GM10248 (cell line): ENCODE measurements around the gene SLC1A4.
A peak's percentile ranks its signal among the peaks of the same experiment; 100 is the strongest.

ENCODE experiments used
- CTCF ChIA-PET: fragments of 300-600 bp; sonication (Branson Sonifier 250); formaldehyde crosslinking; extraction: SDS; loops from one replicate; lab custom pipeline; 2021; ENCODE audit warnings: antibody characterized with exemption; lab: Yijun Ruan, JAX
- POLR2A ChIA-PET: fragments of 350-650 bp; sonication (Branson Sonifier 250); formaldehyde crosslinking; extraction: SDS; loops from one replicate; lab custom pipeline; 2020; ENCODE audit warnings: antibody characterized with exemption; lab: Yijun Ruan, JAX
- DNase-seq: peaks from one replicate; pipeline ENCODE4 v3.0.0; 2012; ENCODE audit errors: extremely low spot score
- TF ChIP-seq, protein P1 (sequence below): IDR thresholded peaks from 2 replicates; pipeline ENCODE4 v1.5.1; 2012; ENCODE audit warnings: mild to moderate bottlenecking, low read depth; ENCODE audit errors: extremely low read depth, missing control alignments, control extremely low read depth

Gene SLC1A4

DNA sequence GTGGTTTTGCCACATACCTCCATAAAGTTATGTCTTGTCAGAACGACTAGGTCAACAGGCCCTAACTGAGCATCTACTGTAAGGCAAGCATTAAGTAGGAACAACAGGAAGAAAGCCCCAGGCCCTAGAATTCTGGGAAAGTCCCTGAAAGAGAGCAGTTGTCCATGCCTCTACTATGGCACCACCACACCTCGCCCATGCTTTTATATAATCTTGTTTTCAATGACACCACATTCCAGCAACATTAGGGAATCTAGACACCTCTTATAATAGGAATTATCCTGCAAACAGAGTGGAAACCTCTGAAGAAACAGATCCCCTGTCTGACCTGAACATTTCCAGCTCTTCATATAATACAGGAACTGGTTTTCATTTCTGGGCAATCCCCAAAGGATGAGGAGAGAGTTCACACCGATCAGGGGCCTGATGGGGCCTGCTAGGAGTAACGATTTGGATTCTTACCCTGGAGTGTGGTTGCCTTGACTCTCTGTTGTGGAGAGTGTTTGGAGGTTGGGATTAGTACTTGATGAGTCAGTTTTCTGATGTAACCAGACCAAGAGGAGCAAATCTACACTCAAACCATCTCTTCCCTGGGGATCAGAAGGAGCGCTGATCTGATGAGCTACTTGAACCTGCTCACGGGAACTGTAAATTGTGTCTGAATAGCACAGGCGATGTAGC, 35.1 kb downstream of the SLC1A4 start:
- DNase-seq: no peak
- TF ChIP-seq, protein P1, sequence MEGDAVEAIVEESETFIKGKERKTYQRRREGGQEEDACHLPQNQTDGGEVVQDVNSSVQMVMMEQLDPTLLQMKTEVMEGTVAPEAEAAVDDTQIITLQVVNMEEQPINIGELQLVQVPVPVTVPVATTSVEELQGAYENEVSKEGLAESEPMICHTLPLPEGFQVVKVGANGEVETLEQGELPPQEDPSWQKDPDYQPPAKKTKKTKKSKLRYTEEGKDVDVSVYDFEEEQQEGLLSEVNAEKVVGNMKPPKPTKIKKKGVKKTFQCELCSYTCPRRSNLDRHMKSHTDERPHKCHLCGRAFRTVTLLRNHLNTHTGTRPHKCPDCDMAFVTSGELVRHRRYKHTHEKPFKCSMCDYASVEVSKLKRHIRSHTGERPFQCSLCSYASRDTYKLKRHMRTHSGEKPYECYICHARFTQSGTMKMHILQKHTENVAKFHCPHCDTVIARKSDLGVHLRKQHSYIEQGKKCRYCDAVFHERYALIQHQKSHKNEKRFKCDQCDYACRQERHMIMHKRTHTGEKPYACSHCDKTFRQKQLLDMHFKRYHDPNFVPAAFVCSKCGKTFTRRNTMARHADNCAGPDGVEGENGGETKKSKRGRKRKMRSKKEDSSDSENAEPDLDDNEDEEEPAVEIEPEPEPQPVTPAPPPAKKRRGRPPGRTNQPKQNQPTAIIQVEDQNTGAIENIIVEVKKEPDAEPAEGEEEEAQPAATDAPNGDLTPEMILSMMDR: no peak
- CTCF ChIA-PET: interaction anchor here (0.9 to 2.2 kb wide), 8 partner anchors 7 to 108 kb away, joined by 3 to 11 read pairs (median 4); no protein-coding TSS in a partner anchor
- POLR2A ChIA-PET: interaction anchor here (0.7 kb wide), 1 partner anchor 32 kb away, joined by 3 read pairs; the partner anchor contains the start of gene CEP68

DNA sequence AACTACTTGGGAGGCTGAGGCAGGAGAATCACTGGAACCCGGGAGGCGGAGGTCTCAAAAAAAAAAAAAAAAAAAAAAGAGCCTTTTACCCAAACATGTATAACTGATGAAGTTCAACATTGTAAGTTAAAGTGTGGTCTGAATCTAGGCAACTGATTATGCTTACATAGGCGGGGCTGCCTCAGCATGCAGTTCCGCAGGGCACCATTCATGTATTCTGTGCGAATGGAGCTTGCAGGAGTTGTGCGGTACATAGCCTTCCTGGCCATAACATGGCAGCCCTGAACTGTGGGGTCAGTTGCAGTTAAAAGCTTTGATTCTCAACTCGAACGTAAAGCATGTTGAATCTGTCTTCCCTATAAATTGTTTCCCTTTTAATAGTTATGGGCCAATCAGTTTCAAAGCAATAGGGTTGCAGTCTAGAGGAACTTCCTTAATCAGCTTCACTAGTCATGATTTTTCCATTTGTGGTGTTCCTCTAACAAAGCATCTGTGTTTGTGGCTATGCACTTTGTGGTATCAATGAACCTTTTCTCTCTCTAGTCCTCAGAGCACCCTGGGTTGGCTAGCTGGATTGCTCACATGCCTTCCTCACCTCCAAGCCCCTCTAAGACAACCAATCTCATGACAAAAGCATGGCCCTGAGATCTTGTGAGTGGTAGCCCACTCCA, 36.4 kb downstream of the SLC1A4 start:
- CTCF ChIA-PET: interaction anchor here (1.2 to 2.9 kb wide), 9 partner anchors 9 to 109 kb away, joined by 3 to 11 read pairs (median 5); partner anchors contain the start of gene CEP68
- no peak for DNase-seq
- TF ChIP-seq, protein P1: no peak
- POLR2A ChIA-PET: no interaction called here

DNA sequence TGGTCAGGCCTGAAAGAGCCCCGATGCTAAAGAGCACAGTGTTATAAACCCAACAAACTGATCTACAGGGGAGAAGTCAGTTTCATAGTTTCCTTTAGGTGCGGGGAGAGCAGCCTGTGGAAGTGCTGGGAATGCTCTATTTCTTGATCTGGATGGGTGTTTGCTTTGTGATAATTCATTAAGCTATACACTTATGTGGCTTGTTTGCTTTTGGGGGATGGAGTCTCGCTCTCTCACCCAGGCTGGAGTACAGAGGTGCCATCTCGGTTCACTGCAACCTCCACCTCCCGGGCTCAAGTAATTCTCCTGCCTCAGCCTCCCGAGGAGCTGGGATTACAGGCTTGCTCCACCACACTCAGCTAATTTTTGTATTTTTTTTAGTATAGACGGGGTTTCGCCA, 37.0 kb downstream of the SLC1A4 start:
- ChIA-PET POLR2A (no interaction called here), CTCF (interaction anchor here (1.2 to 2.9 kb wide), 8 partner anchors 9 to 109 kb away, joined by 3 to 11 read pairs (median 5); partner anchors contain the start of gene CEP68)
- TF ChIP-seq, protein P1: no peak
- no peak for DNase-seq

DNA sequence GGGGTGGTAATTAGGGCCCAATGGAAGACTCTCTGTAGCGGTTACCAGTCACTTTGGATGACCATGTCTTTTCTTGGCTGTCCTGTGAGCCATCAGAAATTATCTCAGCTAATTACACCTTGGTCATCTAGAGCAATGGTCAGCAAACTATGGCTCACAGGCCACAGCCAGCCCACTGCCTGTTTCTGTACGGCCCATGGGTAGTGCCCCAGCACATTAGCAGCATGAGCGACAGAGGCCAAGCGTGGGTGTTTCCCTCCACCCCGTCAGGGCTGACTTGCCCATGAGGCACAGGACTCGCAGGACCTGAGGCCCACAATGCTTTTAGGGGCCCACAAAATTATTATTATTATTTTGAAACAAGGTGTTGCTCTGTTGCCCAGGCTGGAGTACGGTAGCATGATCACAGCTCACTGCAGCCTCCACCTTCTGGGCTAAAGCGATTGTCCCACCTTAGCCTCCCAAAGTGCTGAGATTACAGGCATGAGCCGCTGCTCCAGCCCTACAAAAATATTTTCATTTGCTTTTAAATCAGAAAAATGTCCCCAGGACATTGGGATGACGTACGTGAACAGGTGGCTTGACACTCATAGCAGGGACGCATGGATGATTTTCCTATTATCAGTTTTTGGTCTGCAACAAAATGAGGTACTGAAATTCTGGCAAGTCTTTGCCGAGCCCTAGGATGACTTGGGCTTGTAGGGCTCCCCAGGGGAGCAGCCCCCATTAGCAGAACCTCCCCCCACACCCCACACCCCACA, 37.7 kb downstream of the SLC1A4 start:
- CTCF ChIA-PET: interaction anchor here (1.2 to 2.9 kb wide), 6 partner anchors 10 to 109 kb away, joined by 3 to 11 read pairs (median 6); partner anchors contain the start of gene CEP68
- POLR2A ChIA-PET: interaction anchor here (1.4 kb wide), 1 partner anchor 29 kb away, joined by 5 read pairs; the partner anchor contains the start of gene CEP68
- DNase-seq: peak; percentile 57
- TF ChIP-seq, protein P1: no peak

DNA sequence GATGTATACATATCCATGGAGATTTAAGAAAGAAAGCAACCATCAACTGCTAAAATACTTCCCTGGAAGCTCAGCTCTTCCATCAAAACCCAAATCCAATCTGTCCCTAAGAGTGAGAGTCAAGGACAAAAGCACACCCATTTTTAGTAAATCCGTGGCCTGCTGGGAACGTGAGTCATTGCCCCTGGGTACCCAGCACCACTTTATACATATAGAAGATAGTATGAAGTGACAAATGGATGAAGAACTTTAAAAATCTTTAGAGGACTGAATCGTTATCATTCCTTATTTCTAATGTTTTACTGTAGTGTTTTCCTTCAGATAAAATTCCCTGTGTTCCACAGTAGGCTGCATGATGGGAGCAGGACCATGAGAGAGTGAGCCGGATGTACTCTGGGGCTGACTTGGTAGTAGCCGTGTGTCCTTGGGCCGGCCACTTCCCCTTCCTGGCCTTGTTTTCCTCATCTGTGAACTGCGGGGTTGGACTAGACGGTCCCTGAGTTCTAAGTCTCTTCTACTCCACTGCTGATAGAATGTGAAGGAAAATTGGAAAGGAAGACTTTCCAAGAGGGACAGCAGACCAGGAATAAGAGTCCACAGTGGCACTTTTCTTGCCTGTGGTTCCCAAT, 38.5 kb downstream of the SLC1A4 start:
- ChIA-PET POLR2A (interaction anchor here (1.4 kb wide), 1 partner anchor 28 kb away, joined by 5 read pairs; the partner anchor contains the start of gene CEP68), CTCF (interaction anchor here (1.6 to 2.9 kb wide), 3 partner anchors 12 to 110 kb away, joined by 3 to 11 read pairs (median 4); no protein-coding TSS in a partner anchor)
- TF ChIP-seq, protein P1: no peak
- no peak for DNase-seq
